Activated T-helper 1 cell treated with anti-CD3 and anti-CD28 coated beads, Interleukin-2, amount 50 U/mL, for 16 hours (primary cell): ENCODE results near the gene TCFL5.
"Not testable (repeated sequence)": the region's sequence is repeated elsewhere in the genome, so short reads cannot be mapped to it uniquely, and the experiment has no call there.

Source experiments
- DNase-seq, 2 donors: peaks; one replicate each; pipeline ENCODE4 v3.0.0-alpha.2; 2020; ENCODE audit warnings: low read depth in 1 of 2, low spot score in 1 of 2

Gene TCFL5

DNA sequence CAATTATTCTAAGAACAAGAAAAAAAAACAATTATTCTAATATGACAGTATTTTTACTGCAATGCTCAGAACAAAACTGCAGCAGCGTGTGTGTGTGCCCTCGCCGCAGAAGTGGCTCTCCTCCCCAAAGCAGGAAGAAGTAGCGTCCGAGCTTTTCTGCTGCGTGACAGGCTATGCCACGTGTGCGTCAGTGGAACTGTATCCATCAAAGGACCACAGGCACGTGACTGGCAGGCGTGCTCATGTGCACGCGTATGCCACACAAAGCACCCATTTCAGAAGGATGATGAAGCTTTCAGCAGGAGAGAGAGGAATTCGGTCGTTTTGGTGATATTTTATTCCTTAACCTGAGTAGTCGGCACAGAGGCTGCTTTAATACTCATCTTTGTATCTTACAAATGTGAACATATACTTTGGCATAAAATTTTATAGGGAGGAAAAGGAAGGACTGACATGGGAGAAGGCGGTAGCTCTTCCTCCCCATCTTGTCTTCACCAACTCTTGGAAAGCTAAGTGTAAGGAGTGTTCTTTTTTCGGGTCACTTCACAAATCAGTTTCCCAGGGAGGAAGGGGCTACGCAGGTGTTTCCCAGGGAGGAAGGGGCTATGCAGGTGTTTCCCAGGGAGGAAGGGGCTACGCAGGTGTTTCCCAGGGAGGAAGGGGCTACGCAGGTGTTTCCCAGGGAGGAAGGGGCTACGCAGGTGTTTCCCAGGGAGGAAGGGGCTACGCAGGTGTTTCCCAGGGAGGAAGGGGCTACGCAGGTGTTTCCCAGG is 3.4 kb downstream of the TCFL5 start:
- DNase-seq, result no peak

DNA sequence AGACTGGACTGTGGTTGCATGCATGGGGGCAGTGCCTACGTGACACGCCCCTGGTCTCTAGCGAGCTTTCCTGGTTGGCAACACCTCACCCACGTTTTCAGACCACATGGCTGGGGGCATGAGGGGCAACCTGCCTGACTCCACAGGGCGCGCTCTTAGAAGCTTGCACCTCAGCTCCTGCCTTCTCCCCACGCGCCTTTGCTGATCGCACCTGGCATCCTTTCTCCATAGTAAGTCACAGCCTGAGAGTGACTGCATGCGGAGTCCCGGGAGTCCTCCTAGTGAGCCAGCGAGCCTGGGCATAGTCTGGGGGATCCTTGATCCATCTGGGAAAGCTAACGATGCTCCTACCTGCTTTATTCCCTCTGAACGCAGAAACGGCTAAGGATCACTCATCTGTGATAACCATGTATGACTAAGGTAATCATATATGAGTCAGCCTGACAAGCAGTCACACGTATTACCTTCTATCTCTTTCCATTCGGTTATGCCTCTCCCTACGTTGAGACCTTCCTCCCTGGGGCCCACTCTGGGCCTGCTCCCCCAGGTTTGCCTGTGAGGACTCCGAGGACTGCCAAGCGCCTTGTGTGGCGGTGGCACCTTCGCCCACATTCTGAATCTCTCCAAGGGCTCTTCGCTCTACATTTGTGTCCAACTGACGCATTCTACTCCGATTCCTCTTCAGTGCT is 4.5 kb downstream of the TCFL5 start:
- no peak for DNase-seq

DNA sequence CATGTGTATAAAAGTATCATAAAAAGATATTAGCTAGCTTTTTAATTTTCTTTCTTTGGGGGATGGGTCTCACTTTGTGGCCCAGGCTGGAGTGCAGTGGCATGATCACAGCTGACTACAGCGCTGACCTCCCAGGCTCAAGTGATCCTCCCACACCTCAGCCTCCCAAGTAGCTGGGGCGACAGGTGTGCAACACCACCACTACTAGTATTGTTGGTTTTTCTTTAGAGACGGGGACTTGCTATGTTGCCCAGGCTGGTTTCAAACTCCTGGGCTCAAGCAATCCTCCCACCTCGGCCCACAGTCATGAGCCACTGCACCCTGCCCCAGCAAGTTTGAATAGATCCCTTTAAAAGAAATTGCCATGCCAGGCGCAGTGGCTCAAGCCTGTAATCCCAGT is 6.5 kb downstream of the TCFL5 start:
- no peak for DNase-seq

DNA sequence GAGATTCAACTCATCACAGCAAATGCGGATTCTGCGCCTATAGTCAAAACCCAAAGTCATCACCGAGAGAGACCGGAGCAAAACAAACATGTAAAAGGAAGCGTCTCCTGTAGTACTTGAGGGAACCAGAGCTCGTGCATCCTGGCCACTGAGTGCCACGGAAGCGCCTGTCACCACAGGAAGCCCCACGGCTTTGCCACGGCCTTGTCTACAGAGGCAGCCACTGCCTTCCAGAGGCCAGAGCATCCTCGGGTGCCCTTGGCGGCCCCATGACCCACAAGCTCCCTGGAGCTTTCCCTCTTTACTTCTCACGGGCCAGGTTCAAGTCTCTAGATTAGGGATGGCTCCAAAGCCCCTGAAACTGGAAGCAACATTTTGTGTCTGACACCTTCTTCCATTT is 7.5 kb downstream of the TCFL5 start:
- DNase-seq, result no peak

DNA sequence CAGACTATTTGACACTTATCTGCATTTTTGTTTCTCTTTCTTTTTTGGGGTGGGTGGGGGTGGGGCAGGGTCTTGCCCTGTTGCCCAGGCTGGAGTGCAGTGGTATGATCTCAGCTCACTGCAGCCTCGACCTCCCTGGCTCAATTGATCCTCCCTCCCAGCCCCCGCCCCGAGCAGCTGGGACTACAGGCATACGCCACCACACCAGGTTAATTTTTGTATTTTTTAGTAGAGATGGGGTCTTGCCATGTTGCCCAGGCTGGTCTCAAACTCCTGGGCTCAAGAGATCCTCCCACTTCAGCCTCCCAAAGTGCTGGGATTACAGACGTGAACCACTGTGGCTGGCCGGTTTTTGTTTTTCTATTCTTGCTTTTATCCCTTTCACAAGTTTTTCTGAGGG is 8.3 kb downstream of the TCFL5 start:
- not testable (repeated sequence) for DNase-seq

DNA sequence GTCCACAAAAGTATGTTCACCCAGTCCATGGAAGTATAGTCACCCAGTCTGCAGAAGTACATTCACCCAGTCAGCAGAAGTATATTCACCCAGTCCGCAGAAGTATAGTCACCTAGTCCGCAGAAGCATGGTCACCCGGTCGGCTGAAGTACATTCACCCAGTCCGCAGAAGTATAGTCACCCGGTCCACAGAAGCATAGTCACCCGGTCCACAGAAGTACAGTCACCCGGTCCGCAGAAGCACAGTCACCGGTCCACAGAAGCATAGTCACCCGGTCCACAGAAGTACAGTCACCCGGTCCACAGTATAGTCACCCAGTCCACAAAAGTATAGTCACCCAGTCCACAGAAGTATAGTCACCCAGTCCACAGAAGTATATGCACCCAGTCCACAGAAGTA is 8.8 kb downstream of the TCFL5 start:
- no peak for DNase-seq

DNA sequence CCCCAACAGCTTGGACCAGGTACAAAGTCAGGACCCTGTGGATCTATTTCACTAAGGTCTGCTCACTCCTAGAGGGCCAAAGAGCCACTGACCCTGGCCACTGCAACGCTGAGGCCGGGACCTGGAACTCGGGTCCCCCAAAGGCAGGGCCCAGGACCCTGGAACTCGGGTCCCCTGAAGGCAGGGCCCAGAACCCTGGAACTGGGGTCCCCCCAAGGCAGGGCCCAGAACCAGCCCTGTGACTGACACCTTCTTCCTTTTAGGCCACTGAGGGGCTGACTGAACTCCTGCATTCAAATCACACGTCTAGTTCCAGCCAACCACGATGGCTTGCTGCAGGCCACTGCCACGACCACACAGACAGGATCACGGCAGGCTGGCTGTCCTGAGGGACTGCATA is 9.4 kb downstream of the TCFL5 start:
- no peak for DNase-seq

DNA sequence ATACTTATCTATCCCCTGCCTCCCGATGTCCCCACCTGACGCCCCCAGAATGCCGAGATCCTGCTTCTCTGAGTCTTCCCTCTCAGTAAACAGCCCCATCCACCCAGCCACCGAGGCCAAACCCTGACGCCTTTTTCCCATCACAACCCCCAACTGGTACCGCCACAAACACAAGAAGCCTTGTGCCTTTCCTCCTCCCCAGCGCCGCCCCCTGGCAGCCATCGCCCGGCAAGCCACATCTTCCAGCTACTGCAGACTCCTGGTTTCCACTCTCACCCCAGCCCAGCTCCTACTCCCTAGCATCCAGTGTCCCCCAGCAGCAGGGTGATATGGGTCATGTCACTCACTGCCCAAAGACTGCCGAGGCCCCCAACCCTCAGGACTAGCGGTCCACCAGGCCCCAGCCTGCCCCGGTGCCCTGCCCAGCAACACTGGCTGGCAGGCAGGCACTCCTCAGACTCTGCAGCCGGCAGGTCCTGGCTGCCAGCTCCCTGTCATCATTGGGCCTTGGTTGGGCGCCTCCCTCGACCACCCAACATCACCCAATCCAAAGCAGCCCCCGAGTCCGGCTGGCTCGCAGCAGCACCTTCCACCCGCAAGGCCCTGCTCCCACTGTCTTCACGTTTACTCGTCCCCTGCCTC is 11.2 kb downstream of the TCFL5 start:
- no peak for DNase-seq

DNA sequence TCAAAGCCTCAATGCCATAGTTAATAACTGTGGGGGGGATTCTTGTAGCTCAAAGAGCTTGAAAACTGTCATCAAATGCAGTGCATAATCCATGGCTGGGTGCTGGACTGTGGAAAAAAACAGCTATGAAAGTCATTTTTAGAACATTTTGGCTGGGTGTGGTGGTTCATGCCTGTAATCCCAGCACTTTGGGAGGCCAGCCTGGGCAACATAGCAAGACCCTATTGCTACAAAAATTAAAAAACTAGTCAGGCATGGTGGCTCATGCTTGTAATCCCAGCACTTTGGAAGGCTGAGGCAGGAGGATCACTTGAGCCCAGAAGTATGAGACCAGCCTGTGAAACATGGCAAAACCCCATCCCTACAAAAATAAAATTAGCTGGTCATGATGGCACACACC is 12.2 kb downstream of the TCFL5 start:
- DNase-seq, result no peak

DNA sequence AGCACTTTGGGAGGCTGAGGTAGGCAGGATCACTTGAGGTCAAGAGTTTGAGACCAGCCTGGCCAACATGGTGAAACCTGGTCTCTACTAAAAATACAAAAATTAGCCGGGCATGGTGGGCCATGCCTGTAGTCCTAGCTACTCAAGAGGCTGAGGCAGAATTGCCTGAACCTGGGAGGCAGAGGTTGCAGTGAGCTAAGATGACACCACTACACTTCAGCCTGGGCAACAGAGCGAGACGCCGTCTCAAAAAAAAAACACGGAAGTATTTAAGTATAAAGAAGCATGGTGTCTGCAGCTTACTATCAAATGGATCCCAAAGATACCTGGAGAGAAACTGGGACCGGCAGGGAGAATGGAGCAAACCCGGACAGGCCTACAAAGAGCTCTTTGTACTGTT is 12.7 kb downstream of the TCFL5 start:
- not testable (repeated sequence) for DNase-seq

DNA sequence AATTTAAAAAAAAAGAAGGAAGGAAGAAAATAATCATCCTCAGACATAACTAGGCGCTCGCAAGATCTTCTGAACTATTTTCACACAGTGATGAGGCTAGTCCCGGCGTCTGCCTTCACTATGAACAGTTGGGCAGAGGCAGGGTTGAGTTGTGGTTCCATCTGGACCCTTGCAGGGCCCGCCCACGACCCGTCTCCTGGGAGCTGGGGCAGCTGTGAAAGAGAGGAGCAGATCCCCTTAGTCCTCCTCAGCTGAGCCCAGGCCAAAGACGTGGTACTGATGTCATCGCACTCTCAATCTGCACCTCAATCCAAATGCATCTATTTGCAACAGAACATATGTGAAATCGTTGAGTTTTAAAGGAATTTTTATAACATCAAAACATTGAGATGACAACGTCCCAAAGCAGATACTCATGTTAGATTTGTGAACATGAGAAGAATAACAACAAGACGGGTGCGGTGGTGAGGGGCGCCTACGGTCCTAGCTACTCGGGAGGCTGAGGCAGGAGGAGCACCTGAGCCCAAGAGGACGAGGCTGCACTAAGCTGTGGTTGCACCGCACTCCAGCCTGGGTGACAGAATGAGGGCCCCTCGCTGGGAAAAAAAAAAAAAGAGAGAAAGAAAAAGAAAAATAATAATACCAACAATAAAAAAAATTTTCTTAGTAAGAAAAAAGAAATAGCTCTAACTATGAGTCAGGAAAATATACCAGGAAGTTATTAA is 15.3 kb downstream of the TCFL5 start:
- DNase-seq, result no peak

DNA sequence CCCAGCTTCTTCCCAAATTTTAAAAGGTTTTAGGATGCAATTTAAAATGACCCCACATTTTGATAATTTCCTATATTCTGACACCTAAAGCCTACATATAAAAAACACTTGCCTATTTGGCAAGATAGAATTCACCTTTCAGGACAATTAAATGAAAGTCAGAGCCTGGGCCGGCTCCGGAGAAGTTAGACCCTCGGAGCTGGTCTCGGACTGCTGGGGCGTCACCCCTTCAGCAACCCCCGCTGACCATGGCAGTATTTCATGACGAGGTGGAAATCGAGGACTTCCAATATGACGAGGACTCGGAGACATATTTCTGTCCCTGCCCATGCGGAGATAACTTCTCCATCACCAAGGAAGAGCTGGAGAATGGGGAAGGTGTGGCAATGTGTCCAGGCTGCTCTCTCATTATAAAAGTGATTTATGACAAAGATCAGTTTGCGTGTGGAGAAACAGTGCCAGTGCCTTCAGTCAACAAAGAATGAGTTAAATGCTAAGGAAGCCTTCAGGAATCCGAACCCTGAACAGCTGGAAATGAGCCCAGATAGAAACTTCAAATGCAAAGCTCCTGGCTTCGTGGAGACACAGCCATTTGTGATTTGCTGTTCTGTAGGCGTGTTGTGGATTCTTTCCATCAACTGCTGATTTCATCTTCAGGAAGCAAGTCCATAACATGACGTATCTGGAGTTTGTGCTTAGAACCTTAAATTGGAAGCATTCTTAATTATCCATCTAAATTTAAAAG is 16.0 kb downstream of the TCFL5 start:
- no peak for DNase-seq

DNA sequence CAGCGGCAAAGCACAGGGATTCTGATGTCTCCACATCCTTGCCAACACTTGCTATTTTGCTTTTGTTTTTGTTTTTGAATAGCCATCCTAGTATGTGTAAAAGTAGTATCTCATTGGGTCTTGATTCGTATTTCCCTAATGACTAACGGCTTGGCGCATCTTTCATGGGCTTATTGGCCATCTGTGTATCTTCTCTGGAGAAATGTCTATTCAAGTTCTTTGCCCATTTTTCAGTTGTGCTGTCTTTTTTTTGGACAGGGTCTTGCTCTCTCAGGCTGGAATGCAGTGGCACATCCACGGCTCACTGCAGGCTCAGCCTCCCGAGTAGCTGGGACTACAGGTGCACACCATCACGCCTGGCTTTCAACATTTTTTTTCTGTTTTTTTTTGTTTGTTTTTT is 17.4 kb downstream of the TCFL5 start:
- no peak for DNase-seq

DNA sequence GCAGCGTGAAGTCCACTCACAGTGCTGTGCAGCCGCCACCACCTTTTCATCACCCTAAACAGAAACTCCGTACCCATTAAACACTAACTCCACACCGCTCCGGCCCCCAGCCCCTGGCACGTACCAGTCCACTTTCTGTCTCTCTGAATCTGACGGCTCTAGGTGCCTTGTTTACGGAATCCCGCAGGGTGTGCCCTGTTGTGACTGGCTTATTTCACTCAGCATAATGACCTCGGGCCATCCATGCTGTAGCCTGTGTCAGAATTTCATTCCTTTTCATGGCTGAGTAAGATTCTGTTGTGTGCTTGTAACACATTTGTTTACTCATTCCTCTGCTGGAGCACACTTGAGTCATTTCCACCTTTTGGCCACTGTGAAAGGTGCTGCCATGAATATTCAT is 18.0 kb downstream of the TCFL5 start:
- DNase-seq, result no peak

DNA sequence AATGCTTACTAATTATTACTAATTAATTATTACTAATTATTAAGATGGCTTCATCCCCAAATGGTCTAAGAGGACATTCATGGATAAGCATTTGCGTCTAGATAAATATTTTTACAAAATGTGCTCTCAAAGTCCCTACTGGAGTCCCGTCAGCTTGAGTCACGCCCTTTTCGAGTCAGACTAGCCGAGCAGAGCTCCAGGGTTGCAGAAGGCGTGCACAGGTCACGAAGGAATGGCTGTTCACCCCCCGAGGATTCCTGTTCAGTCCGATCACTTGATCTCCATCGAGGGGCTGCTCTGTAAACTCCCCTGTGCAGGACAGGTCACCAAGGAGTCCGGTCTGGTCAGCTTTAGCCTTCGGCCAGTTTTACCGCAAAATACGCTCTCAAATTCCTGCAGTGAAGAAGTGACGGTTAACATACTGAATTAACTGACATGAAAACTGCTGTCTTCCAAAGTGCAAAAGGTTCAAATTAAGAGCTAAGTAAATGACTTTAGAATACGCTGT is 19.9 kb downstream of the TCFL5 start:
- no peak for DNase-seq

DNA sequence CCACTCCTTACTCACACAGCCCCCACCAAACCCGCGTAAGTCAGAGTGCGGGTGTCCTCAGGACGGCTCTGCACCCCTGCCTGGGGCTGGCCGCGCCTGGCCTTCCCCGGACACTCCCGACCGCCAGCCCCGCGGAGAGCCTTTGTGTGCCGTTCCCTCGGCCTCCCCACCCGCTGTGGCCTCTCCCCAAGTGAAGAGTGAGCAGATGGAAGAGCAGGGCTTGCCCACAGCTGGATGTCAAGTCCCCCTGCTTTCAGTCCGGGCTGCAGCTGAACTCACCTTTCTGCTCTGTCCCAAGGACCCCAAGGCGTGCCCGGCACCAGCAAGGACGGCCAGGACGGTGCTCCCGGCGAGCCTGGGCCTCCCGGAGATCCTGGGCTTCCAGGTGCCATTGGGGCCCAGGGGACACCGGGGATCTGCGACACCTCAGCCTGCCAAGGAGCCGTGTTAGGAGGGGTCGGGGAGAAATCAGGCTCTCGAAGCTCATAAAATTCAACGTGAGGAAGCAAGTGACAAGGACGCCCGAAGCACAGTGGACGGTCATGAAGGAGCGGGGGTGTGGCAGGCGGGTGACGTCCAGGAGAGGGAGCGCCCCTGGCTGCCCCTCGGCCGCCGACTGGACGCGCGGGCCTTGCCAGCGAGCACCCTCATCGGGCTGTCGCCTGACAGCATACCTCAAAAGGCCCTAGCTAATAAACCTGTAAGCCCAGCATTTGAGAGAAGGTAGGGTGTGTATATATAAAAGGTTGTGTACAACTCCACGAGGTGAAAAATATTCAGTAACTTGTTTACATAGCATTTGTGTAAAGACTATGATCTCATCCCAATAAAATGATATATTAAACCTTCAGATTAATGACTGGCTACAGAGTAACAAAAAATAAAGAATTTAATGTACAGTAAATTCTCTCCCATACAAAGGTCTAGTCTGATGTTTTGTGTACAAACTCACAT is 21.1 kb downstream of the TCFL5 start:
- DNase-seq, result no peak

DNA sequence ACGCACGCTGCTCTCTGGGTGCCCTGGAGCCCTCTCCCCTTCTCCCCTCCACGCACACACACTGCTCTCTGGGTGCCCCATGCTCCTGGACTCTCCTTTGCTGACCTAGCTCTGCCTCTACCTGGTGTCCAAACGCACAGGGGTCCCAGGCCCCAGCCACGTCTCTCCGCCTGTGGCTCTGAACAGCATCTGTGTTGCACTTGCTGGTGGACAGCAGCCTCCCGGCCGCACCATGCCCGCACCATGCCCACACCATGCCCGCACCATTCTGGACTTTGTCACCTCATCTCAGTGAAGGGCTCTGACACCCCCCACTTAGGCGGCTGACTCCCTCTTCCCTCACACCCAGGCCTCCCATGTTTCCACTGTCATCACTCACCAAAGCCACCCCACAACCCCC is 21.8 kb downstream of the TCFL5 start:
- no peak for DNase-seq

DNA sequence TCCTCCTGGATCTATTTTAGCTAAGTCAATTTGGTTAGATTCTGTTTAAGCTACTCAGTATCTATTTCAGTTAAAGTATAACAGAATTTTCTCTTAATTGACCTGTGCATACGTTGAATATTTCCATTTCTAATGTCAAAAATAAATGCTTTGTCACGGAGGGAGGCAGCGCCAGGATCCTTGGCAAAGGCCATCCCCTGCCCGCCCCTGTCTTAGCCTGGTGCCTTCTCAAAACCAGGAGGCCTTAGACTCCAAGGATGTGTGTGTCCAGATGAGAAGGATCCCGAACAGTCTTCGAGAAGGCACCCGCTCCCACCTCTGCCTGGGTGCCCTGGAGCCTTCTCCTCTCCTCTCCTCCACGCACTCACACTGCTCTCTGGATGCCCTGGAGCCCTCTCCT is 22.4 kb downstream of the TCFL5 start:
- no peak for DNase-seq

DNA sequence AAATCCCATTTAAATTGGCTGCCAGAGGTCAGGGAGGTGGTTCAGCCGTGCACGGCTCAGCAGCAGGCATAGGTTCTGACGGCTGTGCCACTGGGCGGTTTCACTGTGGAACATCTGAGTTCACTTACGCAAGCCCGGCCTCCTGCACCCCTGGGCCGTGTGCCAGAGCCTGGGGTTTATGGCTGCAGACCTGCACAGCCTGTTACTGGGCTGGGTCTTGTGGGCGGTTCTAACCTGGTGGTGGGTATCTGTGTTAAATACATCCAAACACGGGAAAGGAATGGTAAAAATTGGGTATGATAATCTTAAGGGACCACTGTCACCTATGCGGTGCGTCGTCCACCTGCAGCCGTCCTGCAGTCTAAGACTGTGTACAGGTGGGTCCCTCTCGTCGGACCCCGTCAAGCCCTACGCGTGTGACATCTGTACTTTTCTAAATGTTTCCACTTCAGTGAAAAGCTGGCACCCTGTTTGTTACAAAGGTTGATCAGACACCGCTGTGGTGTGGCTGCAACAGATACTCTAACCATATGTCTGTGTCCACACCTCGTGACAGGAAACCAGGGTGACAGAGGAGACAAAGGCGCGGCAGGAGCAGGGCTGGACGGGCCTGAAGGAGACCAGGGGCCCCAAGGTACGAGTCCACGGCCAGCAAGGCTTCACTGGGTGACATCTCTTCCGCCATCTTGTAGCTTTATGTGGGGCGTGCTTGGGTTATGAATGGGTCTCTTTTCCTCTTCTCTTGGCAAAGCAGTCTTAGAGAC is 23.3 kb downstream of the TCFL5 start:
- no peak for DNase-seq
